Neuronal stem cell (in vitro differentiated cells): ENCODE results near the gene GMCL2.

Experiments used
- DNase-seq: peaks from one replicate; pipeline ENCODE4 v3.0.0-alpha.2; 2013; ENCODE audit warnings: low spot score
- H2AFZ ChIP-seq: one replicate; pipeline ENCODE4 v1.6.1; 2013; ENCODE audit warnings: mild to moderate bottlenecking, low read length, inconsistent platforms
- H2AK5ac ChIP-seq: 2 replicates; pipeline ENCODE4 v1.6.1; 2013; ENCODE audit warnings: low read depth, mild to moderate bottlenecking, inconsistent platforms, low read length, moderate library complexity, mixed read lengths
- H2BK120ac ChIP-seq: 2 replicates; pipeline ENCODE4 v1.6.1; 2013; ENCODE audit warnings: low read depth, mild to moderate bottlenecking, inconsistent platforms, low read length, moderate library complexity, mixed read lengths
- H2BK12ac ChIP-seq: one replicate; pipeline ENCODE4 v1.6.1; 2013; ENCODE audit warnings: low read length, inconsistent platforms
- H2BK15ac ChIP-seq: 2 replicates; pipeline ENCODE4 v1.6.1; 2013; ENCODE audit warnings: mild to moderate bottlenecking, low read length, inconsistent platforms, mixed read lengths
- H2BK5ac ChIP-seq: one replicate; pipeline ENCODE4 v1.6.1; 2013; ENCODE audit warnings: inconsistent platforms, mild to moderate bottlenecking, low read length, moderate library complexity
- H3K14ac ChIP-seq: one replicate; pipeline ENCODE4 v1.6.1; 2013; ENCODE audit warnings: low read length, inconsistent platforms
- H3K18ac ChIP-seq: 2 replicates; pipeline ENCODE4 v1.6.1; 2013; ENCODE audit warnings: low read length, inconsistent platforms
- H3K23ac ChIP-seq: 2 replicates; pipeline ENCODE4 v1.6.1; 2013; ENCODE audit warnings: low read depth, mild to moderate bottlenecking, mixed read lengths, low read length, inconsistent platforms; ENCODE audit not compliant: poor library complexity
- H3K27ac ChIP-seq: replicated peaks from 3 replicates; pipeline ENCODE4 v1.5.1; 2013; ENCODE audit warnings: low read length, inconsistent platforms
- H3K27me3 ChIP-seq, 3 experiments: 2 replicates each; pipeline ENCODE4 v1.6.1; 2013; ENCODE audit warnings: low read length in 3 of 3, mild to moderate bottlenecking in 2 of 3, inconsistent platforms in 1 of 3, low read depth in 1 of 3, mixed read lengths in 1 of 3, moderate library complexity in 1 of 3; ENCODE audit not compliant: control insufficient read depth in 3 of 3, insufficient read depth in 3 of 3
- H3K36me3 ChIP-seq, 2 donors: replicated peaks in 1 of 2; 2 replicates each; pipeline ENCODE4 v1.6.1; 2013; ENCODE audit warnings: low read length in 2 of 2; ENCODE audit not compliant: control insufficient read depth in 2 of 2, insufficient read depth in 2 of 2
- H3K4ac ChIP-seq: 2 replicates; pipeline ENCODE4 v1.6.1; 2013; ENCODE audit warnings: inconsistent platforms, mild to moderate bottlenecking, low read length, moderate library complexity
- H3K4me1 ChIP-seq, 2 donors: 1 replicate in 1 of 2; 2 replicates in 1 of 2; pipeline ENCODE4 v1.6.1; 2013; ENCODE audit warnings: low read length in 2 of 2, low read depth in 1 of 2; ENCODE audit not compliant: control insufficient read depth in 2 of 2, insufficient read depth in 1 of 2
- H3K4me2 ChIP-seq: one replicate; pipeline ENCODE4 v1.6.1; 2013; ENCODE audit warnings: mild to moderate bottlenecking, low read length, inconsistent platforms; ENCODE audit not compliant: insufficient read depth, poor library complexity, severe bottlenecking
- H3K4me3 ChIP-seq, 2 donors: 2 replicates each; pipeline ENCODE4 v1.5.1; 2013; ENCODE audit warnings: low read length in 2 of 2, mild to moderate bottlenecking in 2 of 2, inconsistent platforms in 1 of 2, moderate library complexity in 1 of 2
- H3K79me1 ChIP-seq: one replicate; pipeline ENCODE4 v1.6.1; 2013; ENCODE audit warnings: low read depth, mild to moderate bottlenecking, inconsistent platforms, low read length, moderate library complexity
- H3K9ac ChIP-seq: one replicate; pipeline ENCODE4 v1.6.1; 2013; ENCODE audit warnings: mild to moderate bottlenecking, low read depth, low read length, inconsistent platforms; ENCODE audit not compliant: poor library complexity
- H3K9me3 ChIP-seq, 2 donors: replicated peaks in 1 of 2; 2 replicates each; pipeline versions ENCODE3 to v1.6.1; 2013; ENCODE audit warnings: low read length in 2 of 2, mild to moderate bottlenecking in 2 of 2, inconsistent platforms in 1 of 2, low read depth in 1 of 2, mixed read lengths in 1 of 2, moderate library complexity in 1 of 2; ENCODE audit not compliant: control insufficient read depth in 2 of 2, insufficient read depth in 1 of 2
- H4K8ac ChIP-seq: one replicate; pipeline ENCODE4 v1.6.1; 2013; ENCODE audit warnings: low read depth, mild to moderate bottlenecking, inconsistent platforms, low read length, moderate library complexity
- H4K91ac ChIP-seq: one replicate; pipeline ENCODE4 v1.6.1; 2013; ENCODE audit warnings: low read length, low read depth, mild to moderate bottlenecking, inconsistent platforms; ENCODE audit not compliant: poor library complexity
- WGBS, 2 donors: extraction: QIAGEN DNeasy Blood & Tissue Kit; methylation state at CpG; one replicate each; pipeline ENCODE4 v1.1.7; 2013; ENCODE audit warnings: missing lambda C conversion rate in 2 of 2, mixed read lengths in 1 of 2; ENCODE audit not compliant: insufficient read length in 2 of 2, insufficient replicate concordance in 1 of 2; ENCODE audit errors: extremely low coverage in 2 of 2; 5-methylcytosine and 5-hydroxymethylcytosine counted together

The GMCL2 gene

DNA sequence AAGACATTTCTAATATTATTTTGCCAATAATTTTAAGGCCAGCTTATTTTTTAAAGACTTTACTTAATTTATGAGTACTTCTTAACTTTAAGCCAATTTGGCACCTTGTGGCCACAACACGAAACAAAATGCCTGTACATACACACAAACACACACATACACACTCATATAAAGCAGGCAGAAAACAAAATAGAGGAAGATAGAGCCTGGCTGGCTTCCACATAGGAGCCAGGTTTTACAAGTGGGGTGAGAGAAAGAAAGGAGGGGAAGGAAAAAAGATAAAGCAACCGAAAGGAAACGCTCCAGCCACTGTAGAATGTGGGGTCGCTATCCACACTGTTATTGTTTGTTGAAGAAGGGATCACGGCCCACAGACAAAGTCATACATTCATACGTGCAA is 10.4 kb downstream of the GMCL2 start:
- Histone ChIP-seq H3K27me3 (no peaks in the 10 kb centered on the region), H2BK12ac (no peak overlapping the region), H3K79me1 (no peaks in the 10 kb centered on the region), H2AK5ac (no peak overlapping the region), H2BK5ac (no peak overlapping the region), H4K91ac (no peak overlapping the region), H3K18ac (no peak overlapping the region), H3K14ac (no peak overlapping the region), H2BK15ac (no peak overlapping the region), H3K23ac (no peak overlapping the region), H3K4me2 (no peak overlapping the region), H3K36me3 (no peaks in the 10 kb centered on the region), H4K8ac (no peak overlapping the region), H2AFZ (no peak overlapping the region), H3K27ac (no peak overlapping the region), H3K4ac (no peak overlapping the region), H3K4me1 (peaks cover 0 to 2% of the 10 kb centered on the region in 2 donors), H3K9me3 (peaks cover 0 to 2% of the 10 kb centered on the region in 2 donors), H3K9ac (no peak overlapping the region), H3K4me3 (no peak overlapping the region), H2BK120ac (no peak overlapping the region)
- DNase-seq, result no peak
- WGBS, 2 donors, result no CpG with 5 or more reads among the region's 6 CpGs

DNA sequence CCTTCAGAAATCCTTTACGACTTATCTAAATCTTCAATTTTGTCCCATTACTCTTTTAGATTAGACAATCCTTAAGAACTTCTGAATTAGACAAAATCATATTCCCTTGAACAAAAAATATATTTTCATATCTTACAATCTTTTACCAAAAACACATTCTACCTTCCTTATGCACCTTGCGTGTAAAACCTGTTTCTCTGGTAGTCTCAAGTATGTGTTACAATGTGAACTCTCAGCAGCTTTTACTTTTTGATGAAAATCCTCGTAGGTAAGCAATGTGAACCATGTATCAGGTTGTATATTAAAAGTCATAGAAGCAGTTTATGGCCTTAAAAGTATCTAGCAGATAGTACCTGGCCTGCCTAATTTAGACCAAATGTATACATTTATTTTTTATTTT is 12.7 kb downstream of the GMCL2 start:
- Histone ChIP-seq H2AFZ (no peak overlapping the region), H4K91ac (no peak overlapping the region), H2BK120ac (no peak overlapping the region), H2BK5ac (no peak overlapping the region), H3K27me3 (no peaks in the 10 kb centered on the region), H3K14ac (no peak overlapping the region), H2BK15ac (no peak overlapping the region), H3K27ac (no peak overlapping the region), H3K18ac (no peak overlapping the region), H3K9me3 (peaks cover 0 to under 1% of the 10 kb centered on the region in 2 donors), H2BK12ac (no peak overlapping the region), H3K4ac (no peak overlapping the region), H3K4me1 (no peaks in the 10 kb centered on the region), H3K9ac (no peak overlapping the region), H3K4me3 (no peak overlapping the region), H3K4me2 (no peak overlapping the region), H2AK5ac (no peak overlapping the region), H3K23ac (no peak overlapping the region), H3K79me1 (no peaks in the 10 kb centered on the region), H3K36me3 (no peaks in the 10 kb centered on the region), H4K8ac (no peak overlapping the region)
- WGBS, 2 donors, result 100% methylated on average over 2 of the region's 3 CpGs; no CpG with 5 or more reads in 1 of the 2 donors
- DNase-seq, result no peak

DNA sequence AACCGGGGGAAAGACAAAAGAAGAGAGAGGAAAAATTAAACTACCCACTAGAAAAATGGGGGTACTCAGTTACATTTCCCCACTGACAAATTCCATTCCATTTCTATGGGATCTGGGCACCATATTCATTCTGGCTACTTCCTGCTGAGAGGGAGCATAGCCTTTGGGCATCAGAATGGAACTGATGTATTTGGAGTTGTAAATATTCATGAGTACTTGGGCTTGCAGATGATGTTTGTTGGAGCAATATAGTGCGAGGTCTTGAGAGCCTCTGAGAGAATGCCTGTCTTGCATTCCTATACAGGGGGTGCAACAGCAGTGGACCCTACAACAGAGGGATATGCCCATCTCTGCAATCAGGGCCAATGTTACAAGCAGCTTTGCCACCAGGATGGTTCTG is 16.7 kb downstream of the GMCL2 start:
- Histone ChIP-seq H4K8ac (no peak overlapping the region), H2BK15ac (no peak overlapping the region), H3K27ac (no peak overlapping the region), H3K4ac (no peak overlapping the region), H3K27me3 (peaks cover 0 to 4% (median 0%) of the 10 kb centered on the region in 3 experiments), H4K91ac (no peak overlapping the region), H2BK12ac (no peak overlapping the region), H3K14ac (no peak overlapping the region), H3K9me3 (no peaks in the 10 kb centered on the region), H2AK5ac (no peak overlapping the region), H3K9ac (no peak overlapping the region), H3K23ac (no peak overlapping the region), H2BK5ac (no peak overlapping the region), H3K36me3 (no peaks in the 10 kb centered on the region), H3K18ac (no peak overlapping the region), H3K4me3 (no peak overlapping the region), H3K79me1 (no peaks in the 10 kb centered on the region), H2AFZ (no peak overlapping the region), H3K4me1 (no peaks in the 10 kb centered on the region), H3K4me2 (no peak overlapping the region), H2BK120ac (no peak overlapping the region)
- WGBS, 2 donors, result no CpG with 5 or more reads among the region's 2 CpGs
- DNase-seq, result no peak

DNA sequence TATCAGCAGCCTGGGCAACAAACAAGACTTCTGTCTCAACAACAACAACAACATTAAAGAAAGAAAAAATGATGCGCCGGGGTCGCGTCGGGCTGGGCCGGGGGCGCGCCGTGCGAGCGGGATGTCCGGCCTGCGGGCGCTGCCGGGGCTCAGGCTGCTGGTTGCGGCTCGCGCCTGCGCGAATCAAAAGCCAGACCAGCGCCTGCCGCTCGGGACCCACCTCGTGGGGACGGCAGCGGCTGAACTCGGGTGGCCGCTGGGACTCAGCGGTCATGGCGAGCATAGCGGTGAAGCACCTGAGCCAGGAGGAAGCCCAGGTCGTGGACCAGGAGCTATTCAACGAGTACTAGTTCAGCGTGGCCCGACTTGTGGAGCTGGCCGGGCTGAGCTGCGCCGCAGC is 21.6 kb downstream of the GMCL2 start:
- Histone ChIP-seq H3K4ac (no peak overlapping the region), H3K14ac (no peak overlapping the region), H2AFZ (no peak overlapping the region), H2BK5ac (no peak overlapping the region), H3K27ac (no peak overlapping the region), H3K4me3 (no peak overlapping the region), H3K36me3 (no peaks in the 10 kb centered on the region), H3K27me3 (peaks cover 0 to 15% (median 0%) of the 10 kb centered on the region in 3 experiments), H2BK120ac (no peak overlapping the region), H4K91ac (no peak overlapping the region), H3K9ac (no peak overlapping the region), H3K23ac (no peak overlapping the region), H3K18ac (no peak overlapping the region), H4K8ac (no peak overlapping the region), H3K4me1 (peaks cover 3 to 4% of the 10 kb centered on the region in 2 donors), H3K79me1 (no peaks in the 10 kb centered on the region), H3K4me2 (no peak overlapping the region), H2BK12ac (no peak overlapping the region), H2AK5ac (no peak overlapping the region), H3K9me3 (no peaks in the 10 kb centered on the region), H2BK15ac (no peak overlapping the region)
- no peak for DNase-seq
- no CpG with 5 or more reads among the region's 38 CpGs for WGBS, 2 donors
